Upper lobe of left lung (tissue), 4 donors: ENCODE data around the gene MME.

Experiments
- POLR2AphosphoS5 ChIP-seq, 2 donors: sonication (generic); formaldehyde crosslinking; IDR thresholded peaks; one replicate each; pipeline ENCODE4 v1.5.1; 2017; ENCODE audit warnings: antibody characterized with exemption in 2 of 2
- TF ChIP-seq, protein P1 (sequence below), 6 experiments: fragments of 450-650 bp in 4 of 6; fragments of 200-600 bp in 2 of 6; sonication (generic) in 2 of 6; IDR thresholded peaks; one replicate each; pipeline ENCODE4 v1.5.1; 2016 to 2019; ENCODE audit warnings: antibody characterized with exemption in 6 of 6

DNA sequence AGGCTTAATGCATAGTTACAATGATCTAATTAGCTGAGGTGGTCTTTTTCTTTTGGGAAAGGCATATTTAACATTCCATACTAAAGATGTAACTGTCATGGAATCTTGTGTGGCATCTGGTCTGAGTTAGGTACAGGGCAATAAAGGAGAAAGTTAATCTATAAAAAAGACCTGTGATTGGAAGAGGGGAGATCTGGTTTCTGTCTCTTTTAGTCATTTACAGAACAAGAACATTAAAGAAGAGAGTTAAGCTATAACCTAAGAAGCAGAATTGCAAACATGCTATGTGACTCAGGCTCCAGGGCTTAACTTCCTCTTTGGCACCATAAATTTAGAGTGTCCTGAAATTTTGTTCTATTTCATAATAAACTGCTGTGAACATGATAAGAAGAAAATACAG, 47.2 kb upstream of the MME start:
- TF ChIP-seq, protein P1, sequence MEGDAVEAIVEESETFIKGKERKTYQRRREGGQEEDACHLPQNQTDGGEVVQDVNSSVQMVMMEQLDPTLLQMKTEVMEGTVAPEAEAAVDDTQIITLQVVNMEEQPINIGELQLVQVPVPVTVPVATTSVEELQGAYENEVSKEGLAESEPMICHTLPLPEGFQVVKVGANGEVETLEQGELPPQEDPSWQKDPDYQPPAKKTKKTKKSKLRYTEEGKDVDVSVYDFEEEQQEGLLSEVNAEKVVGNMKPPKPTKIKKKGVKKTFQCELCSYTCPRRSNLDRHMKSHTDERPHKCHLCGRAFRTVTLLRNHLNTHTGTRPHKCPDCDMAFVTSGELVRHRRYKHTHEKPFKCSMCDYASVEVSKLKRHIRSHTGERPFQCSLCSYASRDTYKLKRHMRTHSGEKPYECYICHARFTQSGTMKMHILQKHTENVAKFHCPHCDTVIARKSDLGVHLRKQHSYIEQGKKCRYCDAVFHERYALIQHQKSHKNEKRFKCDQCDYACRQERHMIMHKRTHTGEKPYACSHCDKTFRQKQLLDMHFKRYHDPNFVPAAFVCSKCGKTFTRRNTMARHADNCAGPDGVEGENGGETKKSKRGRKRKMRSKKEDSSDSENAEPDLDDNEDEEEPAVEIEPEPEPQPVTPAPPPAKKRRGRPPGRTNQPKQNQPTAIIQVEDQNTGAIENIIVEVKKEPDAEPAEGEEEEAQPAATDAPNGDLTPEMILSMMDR (IDR thresholded peaks at IDR 0.05), result no peak
- TF ChIP-seq POLR2AphosphoS5 (IDR thresholded peaks at IDR 0.05), result no peak
